Keratinocyte (primary cell): ENCODE measurements around the gene IFFO2.
A peak's percentile ranks its signal among the peaks of the same experiment; 100 is the strongest.

ENCODE experiments used
- EZH2 ChIP-seq: IDR thresholded peaks from one replicate; pipeline ENCODE4 v1.6.1; 2012; ENCODE audit warnings: inconsistent platforms, mild to moderate bottlenecking, low read length, moderate library complexity
- TF ChIP-seq, protein P1 (sequence below), 3 experiments: IDR thresholded peaks in 1 of 3; conservative IDR thresholded peaks in 1 of 3; optimal IDR thresholded peaks in 1 of 3; 2 replicates in 2 of 3; 3 replicates in 1 of 3; pipeline versions ENCODE3 to v1.5.1; 2011; ENCODE audit warnings: low read length in 3 of 3, mild to moderate bottlenecking in 3 of 3, moderate library complexity in 2 of 3, control low read depth in 1 of 3, inconsistent platforms in 1 of 3; ENCODE audit not compliant: insufficient read depth in 2 of 3; ENCODE audit errors: extremely low read depth in 1 of 3

DNA sequence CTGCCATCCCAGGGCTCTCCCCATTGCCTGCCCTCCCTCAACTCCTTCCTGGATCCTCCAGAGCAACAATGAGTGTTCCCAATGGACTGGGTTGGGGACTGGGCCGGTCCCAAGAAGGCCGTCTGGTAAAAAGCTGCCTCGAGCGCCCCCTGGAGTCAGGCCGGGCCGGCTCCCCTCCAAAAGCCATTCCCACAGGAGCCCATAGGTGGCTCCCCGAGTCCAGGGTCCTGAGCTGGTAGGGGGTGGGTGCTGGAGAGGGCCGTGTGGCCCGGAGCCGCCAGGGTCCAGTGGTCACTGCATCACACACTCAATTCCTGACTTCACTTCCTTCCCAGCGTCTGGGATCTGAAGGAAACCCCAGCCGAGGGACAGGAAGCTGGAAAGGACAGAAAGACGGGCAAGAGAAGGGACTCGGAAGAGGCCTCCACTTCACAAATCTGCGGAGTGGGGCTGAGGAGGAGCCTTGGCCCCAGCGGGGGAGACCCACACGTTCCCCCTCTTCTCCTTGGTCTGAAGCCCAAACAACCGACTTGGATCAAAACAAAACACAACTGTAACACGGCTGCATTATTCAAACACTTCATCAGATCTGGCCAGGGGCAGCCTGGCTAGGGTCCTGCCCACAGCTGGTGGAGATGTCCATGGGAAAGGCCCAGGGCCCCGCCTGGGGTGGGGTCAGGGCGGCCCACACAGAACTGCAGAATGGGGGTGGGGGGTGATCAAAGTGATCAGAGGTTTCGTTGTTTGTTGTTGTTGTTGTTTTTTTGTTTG lies 43.2 kb downstream of the IFFO2 start:
- TF ChIP-seq, protein P1, sequence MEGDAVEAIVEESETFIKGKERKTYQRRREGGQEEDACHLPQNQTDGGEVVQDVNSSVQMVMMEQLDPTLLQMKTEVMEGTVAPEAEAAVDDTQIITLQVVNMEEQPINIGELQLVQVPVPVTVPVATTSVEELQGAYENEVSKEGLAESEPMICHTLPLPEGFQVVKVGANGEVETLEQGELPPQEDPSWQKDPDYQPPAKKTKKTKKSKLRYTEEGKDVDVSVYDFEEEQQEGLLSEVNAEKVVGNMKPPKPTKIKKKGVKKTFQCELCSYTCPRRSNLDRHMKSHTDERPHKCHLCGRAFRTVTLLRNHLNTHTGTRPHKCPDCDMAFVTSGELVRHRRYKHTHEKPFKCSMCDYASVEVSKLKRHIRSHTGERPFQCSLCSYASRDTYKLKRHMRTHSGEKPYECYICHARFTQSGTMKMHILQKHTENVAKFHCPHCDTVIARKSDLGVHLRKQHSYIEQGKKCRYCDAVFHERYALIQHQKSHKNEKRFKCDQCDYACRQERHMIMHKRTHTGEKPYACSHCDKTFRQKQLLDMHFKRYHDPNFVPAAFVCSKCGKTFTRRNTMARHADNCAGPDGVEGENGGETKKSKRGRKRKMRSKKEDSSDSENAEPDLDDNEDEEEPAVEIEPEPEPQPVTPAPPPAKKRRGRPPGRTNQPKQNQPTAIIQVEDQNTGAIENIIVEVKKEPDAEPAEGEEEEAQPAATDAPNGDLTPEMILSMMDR (optimal IDR thresholded peaks at IDR 0.05 in 1 of 3, IDR thresholded peaks at IDR 0.05 in 1 of 3, conservative IDR thresholded peaks at IDR 0.05 in 1 of 3; ENCODE audit: extremely low read depth in 1 of 3, insufficient read depth in 2 of 3, low read length in 3 of 3), result peak; percentile 86 to 100 (median 99)
- no peak for TF ChIP-seq EZH2
